ENCODE results near the gene GARS1.
A peak's percentile ranks its signal among the peaks of the same experiment; 100 is the strongest.
"Not testable (repeated sequence)": the region's sequence is repeated elsewhere in the genome, so short reads cannot be mapped to it uniquely, and the experiment has no call there.

Gene GARS1

DNA sequence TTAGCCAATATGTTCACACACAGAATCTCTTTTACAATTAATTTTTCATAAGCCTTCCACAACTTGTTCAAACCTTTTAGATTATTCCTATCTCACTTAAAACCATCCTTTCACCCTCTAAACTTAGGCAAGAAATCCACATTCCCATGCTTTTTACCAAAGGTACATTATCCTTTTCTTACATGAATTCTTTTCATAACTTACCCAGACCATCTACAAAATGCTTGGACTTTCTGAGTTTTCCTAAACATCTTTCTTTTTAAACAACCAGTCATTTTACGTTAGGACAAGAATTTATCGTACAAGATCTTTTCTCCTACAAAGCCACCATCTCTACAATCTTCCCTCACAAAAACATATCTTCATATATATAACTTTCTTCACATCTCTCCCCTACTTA is 18.8 kb upstream of the GARS1 start:
- DNase-seq: no peak

DNA sequence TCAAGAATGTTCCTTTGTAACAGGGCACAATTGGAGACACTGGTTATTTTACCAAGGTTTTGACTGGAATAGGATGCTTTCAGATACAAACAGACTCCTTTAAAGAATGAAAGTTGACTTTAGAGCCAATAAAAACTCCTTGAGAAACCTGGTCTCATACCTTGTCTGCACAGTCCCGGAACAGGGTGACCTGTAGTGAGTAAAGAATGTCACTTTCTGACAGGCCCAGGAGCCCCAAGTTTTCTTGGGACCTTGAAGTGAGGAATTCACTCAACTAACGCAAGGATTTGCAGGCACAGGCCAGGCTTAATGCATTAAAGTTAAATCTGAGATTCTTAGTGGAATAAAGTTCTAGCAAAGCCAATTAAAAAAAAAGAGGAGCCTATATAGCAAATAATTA is 11.5 kb upstream of the GARS1 start:
- DNase-seq: no peak

- no peak for DNase-seq
These were observed 10.3 kb upstream of the GARS1 start for GRCh38 chr7:30584415-30584814.

- DNase-seq: no peak
These were observed 9.7 kb upstream of the GARS1 start for GRCh38 chr7:30584965-30585364.

DNA sequence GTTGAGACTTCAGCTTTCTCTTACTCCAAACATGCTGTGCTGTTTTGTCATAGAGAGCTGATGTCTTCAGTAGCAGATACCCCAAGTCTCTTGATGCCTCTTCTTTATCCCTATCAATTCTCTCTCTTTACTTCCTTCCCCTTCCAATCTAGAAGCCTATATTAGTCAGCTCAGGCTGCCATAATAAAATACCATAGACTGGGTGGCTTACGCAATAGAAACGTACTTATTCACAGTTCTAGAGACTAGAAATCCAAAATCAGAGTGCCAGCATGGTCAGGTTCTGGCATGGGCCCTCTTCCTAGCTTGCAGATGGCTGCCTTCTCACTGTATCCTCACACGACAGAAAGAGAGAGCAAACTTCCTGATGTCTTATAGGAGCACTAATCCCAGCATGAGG is 9.0 kb upstream of the GARS1 start:
- no peak for DNase-seq

GRCh38 chr7:30587547-30587946 is 7.1 kb upstream of the GARS1 start:
- DNase-seq: not testable (repeated sequence)

GRCh38 chr7:30589111-30589510 is 5.6 kb upstream of the GARS1 start:
- DNase-seq: no peak

DNA sequence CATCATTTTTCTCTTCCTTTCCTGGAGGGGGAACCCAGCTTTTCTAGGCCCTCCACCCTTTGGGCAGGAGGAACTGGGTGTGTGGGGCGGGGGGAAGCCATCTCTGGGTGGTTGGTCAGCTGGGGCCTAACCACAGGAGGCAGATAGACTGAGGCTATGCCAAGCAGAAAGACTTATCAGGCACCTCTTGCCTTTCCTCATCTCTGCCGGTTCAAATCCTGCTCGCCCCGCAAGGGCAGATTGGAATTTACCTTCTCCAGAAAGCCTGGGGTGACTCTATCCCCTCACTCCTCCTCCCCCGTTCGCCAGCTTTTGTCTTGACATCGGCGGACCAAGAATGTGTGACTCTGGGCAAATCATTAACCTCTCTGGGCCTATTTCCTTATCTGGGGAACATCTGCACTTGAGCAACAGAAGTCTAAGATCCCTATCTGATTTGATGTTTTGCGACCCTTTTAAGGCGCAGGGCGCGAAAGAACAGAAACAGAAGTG is 584 bp upstream of the GARS1 start:
- peak; percentile 12 for DNase-seq

- DNase-seq: no peak
These were observed 847 bp downstream of the GARS1 start for GRCh38 chr7:30595436-30596013.

DNA sequence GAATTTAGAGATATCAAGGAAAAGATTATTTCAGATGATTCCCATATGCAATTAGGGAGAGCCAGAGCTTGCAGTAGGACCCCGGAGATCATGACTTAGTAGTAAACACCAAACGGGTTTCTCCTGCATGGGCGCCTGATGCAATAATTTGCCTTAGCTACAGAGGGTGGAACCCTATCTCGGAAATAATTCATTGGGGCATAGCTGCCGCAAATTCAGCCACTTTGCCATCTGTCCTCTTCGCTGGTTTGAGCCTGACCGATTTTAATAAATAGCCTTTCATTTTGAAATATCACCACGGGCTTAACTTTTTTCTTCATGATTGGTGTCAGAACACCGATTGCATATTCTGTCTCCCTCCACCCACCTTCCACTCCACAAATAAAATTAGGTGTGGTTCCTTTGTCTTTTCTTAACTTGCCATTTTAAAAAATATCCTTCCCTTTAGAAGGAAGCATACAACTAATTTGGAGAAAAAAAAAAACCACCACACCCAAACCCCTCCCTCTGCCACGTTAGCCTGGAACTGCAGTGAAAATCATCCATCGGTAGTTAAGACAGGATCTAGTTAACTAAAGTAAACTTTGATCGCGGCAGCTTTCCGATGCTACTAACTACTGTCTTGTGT is 1.4 kb downstream of the GARS1 start:
- no peak for DNase-seq

DNA sequence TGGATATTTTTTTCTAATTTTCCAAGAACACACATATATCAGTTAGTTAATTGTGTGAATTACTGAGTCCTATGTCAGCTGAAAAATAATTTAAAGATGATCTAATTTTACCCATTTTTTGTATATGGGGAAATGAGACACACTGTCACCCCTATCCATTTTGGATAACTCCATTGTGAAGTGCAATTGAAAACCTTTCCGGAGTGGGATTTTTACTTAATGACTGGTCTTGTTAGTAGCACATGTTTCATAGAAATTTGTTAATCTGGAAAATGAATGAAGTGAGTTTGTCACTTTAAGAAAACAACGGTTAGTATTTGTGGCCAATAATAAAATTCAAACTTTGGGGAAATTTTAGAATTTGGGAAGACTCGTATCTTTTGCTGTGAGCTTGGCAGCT is 2.0 kb downstream of the GARS1 start:
- no peak for DNase-seq

DNA sequence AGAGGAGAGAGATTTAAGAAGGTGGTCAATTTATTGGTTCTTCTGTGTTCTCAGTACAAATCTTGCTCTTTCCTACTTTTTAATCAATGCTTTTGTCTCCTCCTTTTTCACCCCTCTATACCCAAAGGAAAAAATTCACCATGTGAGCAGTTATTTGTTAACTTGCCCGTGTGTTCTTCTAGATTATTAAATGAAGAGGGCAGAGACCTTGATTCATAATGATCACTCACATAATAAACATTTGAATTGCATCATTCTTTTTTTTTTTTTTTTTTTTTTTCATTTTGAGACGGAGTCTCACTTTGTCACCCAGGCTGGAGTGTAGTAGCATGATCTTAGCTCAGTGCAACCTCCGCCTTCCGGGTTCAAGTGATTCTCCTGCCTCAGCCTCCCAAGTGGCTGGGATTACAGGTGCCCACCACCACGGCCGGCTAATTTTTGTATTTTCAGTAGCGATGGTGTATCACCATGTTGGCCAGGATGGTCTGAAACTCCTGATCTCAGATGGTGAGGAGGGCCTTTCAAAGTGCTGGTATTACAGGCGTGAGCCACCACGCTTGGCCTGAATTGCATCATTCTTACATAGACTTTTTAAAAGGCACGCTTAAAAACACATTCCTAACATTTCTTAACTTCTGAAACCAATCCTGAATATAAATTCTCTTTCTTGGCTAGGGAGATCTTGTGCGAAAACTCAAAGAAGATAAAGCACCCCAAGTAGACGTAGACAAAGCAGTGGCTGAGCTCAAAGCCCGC is 3.6 kb downstream of the GARS1 start:
- DNase-seq: no peak

DNA sequence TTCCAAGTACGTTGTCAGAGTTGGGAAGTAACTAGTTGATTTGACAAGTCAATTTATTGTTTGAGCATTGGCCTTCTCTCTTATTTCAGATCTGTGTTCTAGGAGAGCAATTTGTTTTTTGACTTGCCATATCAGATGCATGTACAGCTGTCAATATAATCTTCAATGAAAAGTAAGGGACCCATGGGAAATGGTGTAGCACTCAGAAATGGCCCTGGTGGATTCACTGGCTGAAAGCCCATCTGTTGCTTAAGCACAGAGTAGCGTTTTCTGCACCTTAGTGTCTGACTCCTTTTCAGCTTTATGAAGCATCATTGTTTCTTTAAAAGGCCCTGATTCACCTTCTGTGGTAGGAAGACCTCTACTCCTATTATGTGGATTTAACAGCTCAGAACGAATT is 10.2 kb downstream of the GARS1 start:
- DNase-seq: no peak

DNA sequence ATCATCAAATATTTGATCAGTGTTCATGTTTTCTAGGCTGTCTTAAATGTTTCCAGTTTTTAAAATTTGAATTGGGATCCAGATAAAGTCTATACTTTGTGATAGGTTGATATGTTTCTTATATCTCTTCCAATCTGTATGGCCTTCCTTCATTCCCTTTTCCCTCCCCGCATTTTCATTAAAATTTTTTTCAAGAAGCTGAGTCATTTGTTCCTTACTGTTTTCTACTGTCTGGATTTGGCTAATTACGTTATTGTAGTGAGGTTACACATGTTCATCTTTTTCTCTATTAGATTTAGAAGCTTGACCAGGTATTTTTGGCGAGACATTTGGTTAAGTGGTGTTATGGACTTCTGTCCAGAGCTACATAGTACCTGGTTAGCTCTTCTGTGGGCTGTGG is 11.2 kb downstream of the GARS1 start:
- DNase-seq: no peak

DNA sequence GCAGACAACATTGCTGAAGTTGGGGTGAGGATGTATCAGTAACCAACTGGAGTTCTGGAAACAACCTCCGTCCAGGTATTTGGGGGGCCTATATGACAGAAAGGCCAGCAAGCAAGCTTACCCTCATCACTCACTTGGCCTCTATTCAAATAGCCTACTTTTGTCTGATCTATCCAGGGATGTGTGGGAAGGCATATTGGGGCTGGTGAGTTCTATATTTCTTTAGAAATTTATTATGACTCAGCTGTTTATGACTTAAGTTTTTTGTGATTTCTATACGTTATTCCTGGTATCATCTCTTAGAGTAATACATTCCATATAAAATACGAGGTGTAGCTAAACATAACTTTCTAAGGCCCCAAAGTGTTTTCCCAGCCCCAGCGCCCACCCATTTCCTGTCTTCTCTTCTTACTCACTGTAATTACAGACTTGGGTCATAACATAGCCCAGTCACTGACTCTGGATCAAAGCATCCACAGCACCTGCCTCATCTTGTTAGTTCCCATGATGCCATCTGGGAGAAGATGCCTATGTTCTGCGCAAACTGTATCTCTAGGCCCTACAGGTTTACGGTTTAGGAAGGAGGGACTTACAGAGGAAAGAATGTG is 18.1 kb downstream of the GARS1 start:
- DNase-seq: no peak

DNA sequence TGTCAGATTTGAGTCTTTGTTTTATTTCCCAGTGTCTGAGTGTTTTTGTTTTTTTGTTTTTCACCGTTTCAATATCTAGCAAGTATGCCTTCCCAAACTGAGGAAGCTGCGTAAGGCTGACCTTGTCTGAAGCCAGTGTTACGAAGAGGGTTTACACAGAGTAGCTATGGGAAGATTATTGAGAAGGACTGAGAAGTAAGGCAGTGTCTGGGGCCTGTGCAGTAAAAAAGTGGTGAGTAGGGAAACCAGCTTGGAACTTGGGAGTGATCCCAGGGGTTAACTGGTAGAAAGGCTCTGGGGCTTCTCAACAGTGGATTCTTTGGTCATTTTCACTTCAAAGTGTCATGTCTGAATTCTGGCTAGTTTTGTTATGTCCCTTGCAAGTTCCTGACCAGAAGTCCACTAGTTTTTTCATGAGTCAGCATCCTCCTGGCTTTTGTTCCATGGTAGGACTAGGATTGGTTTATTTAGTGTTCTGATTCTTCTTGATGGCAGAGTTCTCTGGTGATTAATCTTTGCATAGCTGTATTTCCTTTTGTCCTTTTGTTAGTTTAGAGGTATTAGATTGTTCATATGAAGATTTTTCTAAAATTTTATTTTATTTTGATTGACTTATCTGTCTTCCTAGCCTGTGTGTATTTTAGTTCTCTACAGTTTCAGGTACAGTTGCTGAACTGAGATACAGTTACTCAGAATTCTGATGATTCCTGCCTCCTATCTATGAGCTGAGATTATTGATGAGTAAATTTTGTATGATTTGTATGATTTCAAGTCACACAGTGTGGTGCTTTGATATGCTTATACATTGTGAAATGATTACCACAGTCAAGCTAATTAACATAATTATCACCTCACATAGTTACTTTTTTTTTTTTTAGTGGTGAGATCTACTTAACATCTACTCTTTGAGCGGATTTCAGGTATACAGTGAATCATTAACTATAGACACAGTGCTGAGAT is 19.0 kb downstream of the GARS1 start:
- DNase-seq: no peak

DNA sequence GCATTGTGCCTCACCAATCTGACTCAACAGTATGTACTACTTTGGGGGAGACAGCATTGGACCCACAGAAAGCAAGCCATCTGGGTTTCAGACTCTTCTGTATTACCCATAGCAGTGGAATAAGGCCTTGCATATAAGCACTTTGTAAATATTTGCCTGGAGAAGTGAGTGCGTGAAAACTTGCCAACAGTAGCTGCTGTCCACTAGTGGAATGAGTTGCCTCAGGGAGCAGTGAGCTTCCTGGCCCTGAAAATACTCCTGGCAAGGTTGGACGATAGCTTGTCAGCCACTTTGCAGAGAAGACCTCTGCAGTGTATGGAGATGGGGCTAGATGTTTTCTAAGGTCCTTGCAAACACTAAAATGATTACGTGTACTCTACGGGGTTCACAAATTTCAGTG is 21.6 kb downstream of the GARS1 start:
- DNase-seq: no peak

DNA sequence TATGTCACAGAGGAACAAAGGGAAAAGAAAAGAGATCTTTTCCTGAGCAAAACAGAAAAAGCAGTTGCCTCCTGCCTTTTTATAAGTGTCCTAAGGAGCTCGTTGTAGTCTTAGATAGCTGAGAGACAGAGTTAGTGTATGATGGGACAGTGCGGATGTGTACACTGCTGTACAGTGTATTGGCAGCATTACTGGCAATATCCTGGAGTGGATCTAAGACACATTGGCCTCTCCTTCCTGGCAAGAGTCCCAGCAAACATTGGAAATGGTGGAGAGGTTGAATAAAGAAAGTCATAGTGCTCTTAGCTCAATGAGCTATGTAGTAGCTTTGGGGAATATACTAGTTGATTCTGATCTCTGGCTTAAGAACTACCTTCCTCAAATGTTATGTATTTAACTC is 22.7 kb downstream of the GARS1 start:
- DNase-seq: no peak

GRCh38 chr7:30618080-30618676 is 23.5 kb downstream of the GARS1 start:
- DNase-seq: no peak

DNA sequence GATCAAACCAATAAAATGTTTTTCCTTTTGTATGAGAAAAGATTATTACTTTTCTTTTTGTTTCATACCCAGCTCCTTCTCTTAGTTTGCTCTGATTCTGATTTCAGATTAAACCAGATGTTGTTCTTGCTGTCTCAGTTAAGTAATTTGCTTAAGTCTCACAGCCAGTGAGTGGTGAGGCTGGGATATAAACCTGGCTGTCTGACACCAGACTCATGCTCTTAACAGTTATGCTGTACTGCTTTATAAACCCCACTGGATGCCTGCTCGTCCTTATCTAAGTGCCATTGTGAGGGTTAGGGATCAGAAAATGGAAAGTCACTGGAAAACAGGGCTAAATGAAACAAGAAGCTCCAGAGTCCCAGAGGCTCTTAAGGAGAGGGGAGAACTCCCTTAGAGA is 24.3 kb downstream of the GARS1 start:
- DNase-seq: no peak

- no peak for DNase-seq
These were observed 30.6 kb downstream of the GARS1 start for GRCh38 chr7:30625283-30625682.

GRCh38 chr7:30627026-30627425 is 32.3 kb downstream of the GARS1 start:
- DNase-seq: no peak
